HEK293 (cell line): ENCODE data around the gene CASZ1.

ENCODE experiments used
- CTCF ChIA-PET: fragments of 350-600 bp; formaldehyde crosslinking; extraction: SDS; loops from one replicate; lab custom pipeline; 2021; ENCODE audit warnings: antibody characterized with exemption; lab: Yijun Ruan, JAX
- POLR2A ChIA-PET: fragments of 300-600 bp; formaldehyde crosslinking; extraction: SDS; loops from one replicate; lab custom pipeline; 2020; ENCODE audit warnings: antibody characterized with exemption, inconsistent platforms; lab: Yijun Ruan, JAX
- H3K27ac ChIP-seq: fragments of 200-500 bp; sonication (Bioruptor generic); 2 replicates; pipeline ENCODE4 v1.5.1; 2014; ENCODE audit warnings: low read depth, low read length, control low read depth, inconsistent platforms; ENCODE audit errors: extremely low read depth
- H3K36me3 ChIP-seq, 2 experiments: fragments of 200-500 bp in 1 of 2; sonication (Bioruptor generic) in 1 of 2; 1 replicate in 1 of 2; 2 replicates in 1 of 2; pipeline ENCODE4 v1.5.1; 2014 to 2017; ENCODE audit warnings: inconsistent platforms in 2 of 2, low read length in 2 of 2; ENCODE audit not compliant: control insufficient read depth in 2 of 2, insufficient read depth in 1 of 2
- H3K4me1 ChIP-seq: fragments of 200-500 bp; sonication (Bioruptor generic); 2 replicates; pipeline ENCODE4 v1.5.1; 2014; ENCODE audit warnings: mild to moderate bottlenecking, low read length, inconsistent platforms; ENCODE audit not compliant: control insufficient read depth, insufficient read depth
- H3K4me3 ChIP-seq: 2 replicates; pipeline ENCODE4 v1.5.1; 2011; ENCODE audit warnings: low read depth, mild to moderate bottlenecking, control low read depth, low read length, moderate library complexity
- H3K9me3 ChIP-seq: fragments of 200-500 bp; sonication (Bioruptor generic); 2 replicates; pipeline ENCODE4 v1.5.1; 2014; ENCODE audit warnings: low read depth, low read length, inconsistent platforms; ENCODE audit not compliant: control insufficient read depth, insufficient read depth
- BCL11B ChIP-seq: fragments of 450-650 bp; formaldehyde crosslinking; IDR thresholded peaks from 2 replicates; pipeline ENCODE4 v1.5.1; 2016; ENCODE audit warnings: low read depth, missing biosample characterization, missing genetic modification characterization
- EGR2 ChIP-seq: fragments of 450-650 bp; formaldehyde crosslinking; IDR thresholded peaks from 2 replicates; pipeline ENCODE4 v1.5.1; 2016; ENCODE audit warnings: low read depth, missing biosample characterization, missing genetic modification characterization
- KLF8 ChIP-seq: fragments of 450-650 bp; formaldehyde crosslinking; IDR thresholded peaks from 2 replicates; pipeline ENCODE4 v1.5.1; 2016; ENCODE audit warnings: missing biosample characterization, missing genetic modification characterization
- REPIN1 ChIP-seq: fragments of 450-650 bp; formaldehyde crosslinking; IDR thresholded peaks from 2 replicates; pipeline ENCODE4 v1.5.1; 2017; ENCODE audit warnings: missing biosample characterization, missing genetic modification characterization, low read depth
- SETDB1 ChIP-seq: IDR thresholded peaks from one replicate; pipeline ENCODE4 v1.6.1; 2017; ENCODE audit warnings: mild to moderate bottlenecking, low read length, moderate library complexity, mixed read lengths; ENCODE audit not compliant: insufficient read length
- SP7 ChIP-seq: fragments of 450-650 bp; formaldehyde crosslinking; IDR thresholded peaks from 2 replicates; pipeline ENCODE4 v1.5.1; 2016; ENCODE audit warnings: missing biosample characterization, missing genetic modification characterization
- TCF7L2 ChIP-seq: IDR thresholded peaks from 2 replicates; pipeline ENCODE4 v1.6.1; 2011; ENCODE audit warnings: low read depth, mild to moderate bottlenecking, inconsistent platforms, low read length, moderate library complexity, borderline replicate concordance
- YY2 ChIP-seq: fragments of 450-650 bp; formaldehyde crosslinking; IDR thresholded peaks from 2 replicates; pipeline ENCODE4 v1.5.1; 2016; ENCODE audit warnings: missing biosample characterization, missing genetic modification characterization
- ZBTB17 ChIP-seq: fragments of 450-650 bp; formaldehyde crosslinking; IDR thresholded peaks from 2 replicates; pipeline ENCODE4 v1.5.1; 2016; ENCODE audit warnings: missing biosample characterization, missing genetic modification characterization
- ZBTB48 ChIP-seq: fragments of 450-650 bp; formaldehyde crosslinking; IDR thresholded peaks from 2 replicates; pipeline ENCODE4 v1.5.1; 2016; ENCODE audit warnings: missing biosample characterization, missing genetic modification characterization
- ZFHX2 ChIP-seq: fragments of 450-650 bp; formaldehyde crosslinking; conservative IDR thresholded peaks from 2 replicates; pipeline ENCODE4 v1.5.1; 2016; ENCODE audit warnings: missing biosample characterization, missing genetic modification characterization
- ZNF132 ChIP-seq: fragments of 450-650 bp; formaldehyde crosslinking; IDR thresholded peaks from 2 replicates; pipeline ENCODE4 v1.5.1; 2017; ENCODE audit warnings: missing biosample characterization, missing genetic modification characterization, borderline replicate concordance
- ZNF155 ChIP-seq: fragments of 450-650 bp; formaldehyde crosslinking; IDR thresholded peaks from 2 replicates; pipeline ENCODE4 v1.5.1; 2016; ENCODE audit warnings: missing biosample characterization, missing genetic modification characterization
- ZNF169 ChIP-seq: fragments of 450-650 bp; formaldehyde crosslinking; IDR thresholded peaks from 2 replicates; pipeline ENCODE4 v1.5.1; 2016; ENCODE audit warnings: missing biosample characterization, missing genetic modification characterization
- ZNF211 ChIP-seq: fragments of 450-650 bp; formaldehyde crosslinking; IDR thresholded peaks from 2 replicates; pipeline ENCODE4 v1.5.1; 2016; ENCODE audit warnings: low read depth, missing biosample characterization, missing genetic modification characterization
- ZNF292 ChIP-seq: fragments of 450-650 bp; formaldehyde crosslinking; IDR thresholded peaks from 2 replicates; pipeline ENCODE4 v1.5.1; 2016; ENCODE audit warnings: low read depth, missing biosample characterization, missing genetic modification characterization, borderline replicate concordance
- ZNF324 ChIP-seq: fragments of 450-650 bp; formaldehyde crosslinking; IDR thresholded peaks from 2 replicates; pipeline ENCODE4 v1.5.1; 2016; ENCODE audit warnings: missing biosample characterization, missing genetic modification characterization
- ZNF335 ChIP-seq: fragments of 450-650 bp; formaldehyde crosslinking; conservative IDR thresholded peaks from 2 replicates; pipeline ENCODE4 v1.5.1; 2016; ENCODE audit warnings: missing biosample characterization, missing genetic modification characterization
- ZNF501 ChIP-seq: fragments of 450-650 bp; formaldehyde crosslinking; IDR thresholded peaks from 2 replicates; pipeline ENCODE4 v1.5.1; 2016; ENCODE audit warnings: missing biosample characterization, missing genetic modification characterization
- ZNF544 ChIP-seq: fragments of 450-650 bp; formaldehyde crosslinking; IDR thresholded peaks from 2 replicates; pipeline ENCODE4 v1.5.0; 2017; ENCODE audit warnings: missing biosample characterization, missing genetic modification characterization
- ZNF558 ChIP-seq: fragments of 450-650 bp; formaldehyde crosslinking; IDR thresholded peaks from 2 replicates; pipeline ENCODE4 v1.5.1; 2016; ENCODE audit warnings: missing biosample characterization, missing genetic modification characterization
- ZNF654 ChIP-seq: fragments of 450-650 bp; formaldehyde crosslinking; IDR thresholded peaks from 2 replicates; pipeline ENCODE4 v1.5.1; 2016; ENCODE audit warnings: low read depth, missing biosample characterization, missing genetic modification characterization
- ZNF76 ChIP-seq: fragments of 450-650 bp; formaldehyde crosslinking; IDR thresholded peaks from 2 replicates; pipeline ENCODE4; 2016; ENCODE audit warnings: low read depth, missing biosample characterization, missing genetic modification characterization, borderline replicate concordance
- ZNF792 ChIP-seq: fragments of 450-650 bp; formaldehyde crosslinking; IDR thresholded peaks from 2 replicates; pipeline ENCODE4 v1.5.1; 2016; ENCODE audit warnings: missing biosample characterization, missing genetic modification characterization
- TF ChIP-seq, protein P1 (sequence below): fragments of 450-650 bp; formaldehyde crosslinking; IDR thresholded peaks from 2 replicates; pipeline ENCODE4 v1.5.1; 2017; ENCODE audit warnings: missing biosample characterization, missing genetic modification characterization
- TF ChIP-seq, protein P2 (sequence below): fragments of 450-650 bp; formaldehyde crosslinking; IDR thresholded peaks from 2 replicates; pipeline ENCODE4 v1.5.1; 2016; ENCODE audit warnings: missing biosample characterization, missing genetic modification characterization
- TF ChIP-seq, protein P3 (sequence below): fragments of 450-650 bp; formaldehyde crosslinking; IDR thresholded peaks from 2 replicates; pipeline ENCODE4 v1.5.1; 2016; ENCODE audit warnings: missing biosample characterization, missing genetic modification characterization
- TF ChIP-seq, protein P4 (sequence below): fragments of 450-650 bp; formaldehyde crosslinking; IDR thresholded peaks from 2 replicates; pipeline ENCODE4 v1.5.1; 2016; ENCODE audit warnings: missing biosample characterization, missing genetic modification characterization

CASZ1 gene

DNA sequence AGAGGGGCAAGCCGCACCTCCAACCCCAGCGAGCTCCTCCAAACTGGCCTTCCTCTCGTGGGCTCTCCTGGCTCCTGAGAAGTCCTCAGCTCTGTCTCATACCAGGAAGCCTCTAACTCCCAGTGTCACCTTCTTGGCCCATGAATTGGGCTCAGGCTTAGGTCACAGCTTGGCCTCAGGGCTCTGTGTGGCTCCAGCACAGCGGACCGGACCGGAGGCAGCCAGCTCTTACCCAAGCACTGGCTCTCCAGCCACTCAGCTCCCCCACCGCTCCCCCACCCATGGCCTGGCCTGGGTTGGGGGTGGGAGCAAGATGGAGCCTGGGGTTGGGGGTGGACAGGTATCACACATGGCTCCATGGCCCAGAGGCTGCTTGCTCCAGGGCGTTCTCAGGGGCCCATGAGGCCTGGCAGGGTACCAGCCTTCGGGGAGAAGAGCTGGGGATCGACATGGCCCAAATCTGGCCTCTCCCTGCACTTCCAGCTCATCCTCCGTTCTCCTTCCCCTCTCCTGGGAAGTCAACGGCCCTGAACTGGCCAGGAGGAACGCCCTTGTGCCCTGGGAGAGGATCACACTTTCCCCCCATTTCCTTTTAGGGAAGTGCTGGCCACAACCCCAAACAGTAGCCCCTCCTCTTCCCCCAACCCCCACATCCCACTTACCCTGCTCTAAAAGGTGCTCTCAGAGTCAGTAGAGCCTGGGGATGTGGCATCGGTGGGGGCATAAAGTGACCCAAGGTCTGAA is 97.5 kb downstream of the CASZ1 start (continued):
- TF ChIP-seq, protein P1, sequence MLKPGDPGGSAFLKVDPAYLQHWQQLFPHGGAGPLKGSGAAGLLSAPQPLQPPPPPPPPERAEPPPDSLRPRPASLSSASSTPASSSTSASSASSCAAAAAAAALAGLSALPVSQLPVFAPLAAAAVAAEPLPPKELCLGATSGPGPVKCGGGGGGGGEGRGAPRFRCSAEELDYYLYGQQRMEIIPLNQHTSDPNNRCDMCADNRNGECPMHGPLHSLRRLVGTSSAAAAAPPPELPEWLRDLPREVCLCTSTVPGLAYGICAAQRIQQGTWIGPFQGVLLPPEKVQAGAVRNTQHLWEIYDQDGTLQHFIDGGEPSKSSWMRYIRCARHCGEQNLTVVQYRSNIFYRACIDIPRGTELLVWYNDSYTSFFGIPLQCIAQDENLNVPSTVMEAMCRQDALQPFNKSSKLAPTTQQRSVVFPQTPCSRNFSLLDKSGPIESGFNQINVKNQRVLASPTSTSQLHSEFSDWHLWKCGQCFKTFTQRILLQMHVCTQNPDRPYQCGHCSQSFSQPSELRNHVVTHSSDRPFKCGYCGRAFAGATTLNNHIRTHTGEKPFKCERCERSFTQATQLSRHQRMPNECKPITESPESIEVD = no peak
- TF ChIP-seq, all 188 proteins: peak for 0

DNA sequence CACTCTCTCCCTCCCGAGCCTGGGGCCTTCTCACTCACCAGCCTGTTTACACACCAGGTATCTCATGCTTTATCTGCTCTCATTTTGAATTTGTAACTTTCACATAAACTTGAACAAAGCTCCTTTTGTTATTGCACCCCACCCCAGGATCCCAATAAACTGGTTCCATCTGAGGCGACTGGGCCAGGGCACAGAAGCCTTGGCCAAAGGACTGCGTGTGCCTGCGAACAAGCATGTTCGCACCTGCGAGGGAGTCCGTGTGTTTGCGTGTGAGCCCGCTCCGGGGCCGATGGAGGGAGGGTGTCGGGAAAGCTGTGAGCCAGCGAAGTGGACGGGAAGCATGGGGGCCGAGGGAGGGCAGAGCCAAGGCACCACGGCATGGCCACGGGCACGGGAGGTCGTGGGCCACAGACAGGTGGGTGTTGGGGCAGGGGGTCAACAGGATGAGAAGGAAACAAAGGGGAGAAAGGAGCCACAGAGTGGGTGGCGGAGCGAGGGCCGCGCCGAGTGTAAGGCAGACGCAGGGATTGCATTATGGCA is 98.8 kb downstream of the CASZ1 start:
- Histone ChIP-seq H3K4me3 (no peak overlapping the region), H3K4me1 (peaks cover 3% of the 10 kb centered on the region; the same call in 1 of the 2 replicates), H3K9me3 (no peaks in the 10 kb centered on the region), H3K36me3 (no peaks in the 10 kb centered on the region), H3K27ac (no peak overlapping the region)
- TF ChIP-seq BCL11B (no peak), KLF8 (tag by site-specific recombination) (no peak), SP7 (no peak), SETDB1 (no peak), ZBTB17 (no peak), ZNF292 (tag by site-specific recombination) (no peak), ZNF211 (tag by site-specific recombination) (no peak), ZNF654 (tag by site-specific recombination) (no peak), ZNF792 (tag by site-specific recombination) (no peak), REPIN1 (no peak), ZNF544 (tag by site-specific recombination) (no peak), ZNF558 (tag by site-specific recombination) (no peak)
- TF ChIP-seq, protein P2, sequence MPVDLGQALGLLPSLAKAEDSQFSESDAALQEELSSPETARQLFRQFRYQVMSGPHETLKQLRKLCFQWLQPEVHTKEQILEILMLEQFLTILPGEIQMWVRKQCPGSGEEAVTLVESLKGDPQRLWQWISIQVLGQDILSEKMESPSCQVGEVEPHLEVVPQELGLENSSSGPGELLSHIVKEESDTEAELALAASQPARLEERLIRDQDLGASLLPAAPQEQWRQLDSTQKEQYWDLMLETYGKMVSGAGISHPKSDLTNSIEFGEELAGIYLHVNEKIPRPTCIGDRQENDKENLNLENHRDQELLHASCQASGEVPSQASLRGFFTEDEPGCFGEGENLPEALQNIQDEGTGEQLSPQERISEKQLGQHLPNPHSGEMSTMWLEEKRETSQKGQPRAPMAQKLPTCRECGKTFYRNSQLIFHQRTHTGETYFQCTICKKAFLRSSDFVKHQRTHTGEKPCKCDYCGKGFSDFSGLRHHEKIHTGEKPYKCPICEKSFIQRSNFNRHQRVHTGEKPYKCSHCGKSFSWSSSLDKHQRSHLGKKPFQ = no peak
- TF ChIP-seq, protein P3, sequence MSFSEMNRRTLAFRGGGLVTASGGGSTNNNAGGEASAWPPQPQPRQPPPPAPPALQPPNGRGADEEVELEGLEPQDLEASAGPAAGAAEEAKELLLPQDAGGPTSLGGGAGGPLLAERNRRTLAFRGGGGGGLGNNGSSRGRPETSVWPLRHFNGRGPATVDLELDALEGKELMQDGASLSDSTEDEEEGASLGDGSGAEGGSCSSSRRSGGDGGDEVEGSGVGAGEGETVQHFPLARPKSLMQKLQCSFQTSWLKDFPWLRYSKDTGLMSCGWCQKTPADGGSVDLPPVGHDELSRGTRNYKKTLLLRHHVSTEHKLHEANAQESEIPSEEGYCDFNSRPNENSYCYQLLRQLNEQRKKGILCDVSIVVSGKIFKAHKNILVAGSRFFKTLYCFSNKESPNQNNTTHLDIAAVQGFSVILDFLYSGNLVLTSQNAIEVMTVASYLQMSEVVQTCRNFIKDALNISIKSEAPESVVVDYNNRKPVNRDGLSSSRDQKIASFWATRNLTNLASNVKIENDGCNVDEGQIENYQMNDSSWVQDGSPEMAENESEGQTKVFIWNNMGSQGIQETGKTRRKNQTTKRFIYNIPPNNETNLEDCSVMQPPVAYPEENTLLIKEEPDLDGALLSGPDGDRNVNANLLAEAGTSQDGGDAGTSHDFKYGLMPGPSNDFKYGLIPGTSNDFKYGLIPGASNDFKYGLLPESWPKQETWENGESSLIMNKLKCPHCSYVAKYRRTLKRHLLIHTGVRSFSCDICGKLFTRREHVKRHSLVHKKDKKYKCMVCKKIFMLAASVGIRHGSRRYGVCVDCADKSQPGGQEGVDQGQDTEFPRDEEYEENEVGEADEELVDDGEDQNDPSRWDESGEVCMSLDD = no peak
- ChIA-PET POLR2A (no interaction called here), CTCF (interaction anchor here (0.6 kb wide), 3 partner anchors 11 to 559 kb away, joined by 3 to 5 read pairs (median 3); no protein-coding TSS in a partner anchor)

DNA sequence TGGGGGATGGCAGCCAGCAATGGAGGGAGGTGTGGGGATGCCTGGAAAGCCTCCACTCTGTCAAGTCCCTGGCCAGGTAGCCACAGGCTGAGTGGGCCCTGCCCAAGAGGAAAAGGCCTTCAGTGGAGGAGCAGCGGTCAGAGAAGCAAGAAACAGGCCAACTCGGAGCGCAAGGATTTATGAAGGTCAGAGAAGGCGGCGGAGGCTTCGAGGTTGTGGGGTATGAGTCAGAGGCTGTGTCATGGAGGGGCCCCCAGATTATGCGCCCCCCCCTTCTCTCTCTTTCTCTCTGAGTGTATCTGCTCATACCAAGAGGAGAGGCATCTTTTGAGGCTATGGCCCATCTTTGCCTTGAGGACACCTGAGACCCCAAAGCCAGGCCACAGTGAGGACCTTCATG is 99.5 kb downstream of the CASZ1 start:
- ChIA-PET POLR2A (no interaction called here), CTCF (no interaction called here)
- TF ChIP-seq ZNF335 (tag by site-specific recombination) = no peak
- TF ChIP-seq ZNF76 = no peak
- no peak for TF ChIP-seq SP7
- TF ChIP-seq, protein P4, sequence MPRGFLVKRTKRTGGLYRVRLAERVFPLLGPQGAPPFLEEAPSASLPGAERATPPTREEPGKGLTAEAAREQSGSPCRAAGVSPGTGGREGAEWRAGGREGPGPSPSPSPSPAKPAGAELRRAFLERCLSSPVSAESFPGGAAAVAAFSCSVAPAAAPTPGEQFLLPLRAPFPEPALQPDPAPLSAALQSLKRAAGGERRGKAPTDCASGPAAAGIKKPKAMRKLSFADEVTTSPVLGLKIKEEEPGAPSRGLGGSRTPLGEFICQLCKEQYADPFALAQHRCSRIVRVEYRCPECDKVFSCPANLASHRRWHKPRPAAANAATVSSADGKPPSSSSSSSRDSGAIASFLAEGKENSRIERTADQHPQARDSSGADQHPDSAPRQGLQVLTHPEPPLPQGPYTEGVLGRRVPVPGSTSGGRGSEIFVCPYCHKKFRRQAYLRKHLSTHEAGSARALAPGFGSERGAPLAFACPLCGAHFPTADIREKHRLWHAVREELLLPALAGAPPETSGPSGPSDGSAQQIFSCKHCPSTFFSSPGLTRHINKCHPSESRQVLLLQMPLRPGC (tag by site-specific recombination) = no peak
- no peak for TF ChIP-seq ZNF169
- no peak for TF ChIP-seq ZNF324 (tag by site-specific recombination)
- TF ChIP-seq ZBTB48 = no peak
- no peak for TF ChIP-seq EGR2 (tag by site-specific recombination)
- TF ChIP-seq ZFHX2 = no peak
- no peak for TF ChIP-seq ZNF132 (tag by site-specific recombination)
- TF ChIP-seq YY2 (tag by site-specific recombination) = no peak
- TF ChIP-seq ZNF155 (tag by site-specific recombination) = no peak
- TF ChIP-seq ZNF501 = no peak
- no peak for TF ChIP-seq TCF7L2

More for the DNA sequence above, 99.5 kb downstream of the CASZ1 start:
- Histone ChIP-seq H3K36me3 (no peaks in the 10 kb centered on the region), H3K9me3 (no peaks in the 10 kb centered on the region), H3K4me3 (no peak overlapping the region), H3K4me1 (peaks cover 3% of the 10 kb centered on the region; the same call in 1 of the 2 replicates), H3K27ac (no peak overlapping the region)
